Mucosa of rectum (tissue), 2 donors: ENCODE data around the gene RYR3.

Source experiments
- H3K27ac ChIP-seq, 2 donors: one replicate each; pipeline ENCODE4 v1.7.0; 2013; ENCODE audit warnings: inconsistent platforms in 2 of 2, low read depth in 2 of 2, low read length in 2 of 2
- H3K27me3 ChIP-seq, 2 donors: one replicate each; pipeline ENCODE4 v1.7.0; 2013; ENCODE audit warnings: low read length in 2 of 2; ENCODE audit not compliant: control insufficient read depth in 2 of 2, insufficient read depth in 2 of 2
- H3K36me3 ChIP-seq, 2 donors: one replicate each; pipeline ENCODE4 v1.7.0; 2013; ENCODE audit warnings: low read length in 2 of 2; ENCODE audit not compliant: control insufficient read depth in 2 of 2, insufficient read depth in 2 of 2
- H3K4me1 ChIP-seq, 2 donors: one replicate each; pipeline ENCODE4 v1.7.0; 2013; ENCODE audit warnings: low read length in 2 of 2, mild to moderate bottlenecking in 1 of 2; ENCODE audit not compliant: control insufficient read depth in 2 of 2, insufficient read depth in 2 of 2
- H3K4me3 ChIP-seq, 2 donors: one replicate each; pipeline ENCODE4 v1.7.0; 2013; ENCODE audit warnings: low read length in 2 of 2
- H3K9ac ChIP-seq, 2 donors: one replicate each; pipeline ENCODE4 v1.7.0; 2013; ENCODE audit warnings: low read length in 2 of 2, low read depth in 1 of 2, mild to moderate bottlenecking in 1 of 2
- H3K9me3 ChIP-seq, 2 donors: one replicate each; pipeline ENCODE4 v1.7.0; 2013; ENCODE audit warnings: low read length in 2 of 2; ENCODE audit not compliant: control insufficient read depth in 2 of 2
- donor health status: healthy.
- donor health status: Normal muscosa, but diverticular disease.

RYR3 gene

GRCh38 chr15:33400941-33401340 is 90.2 kb downstream of the RYR3 start:
- no peaks in the 10 kb centered on the region for H3K9me3 ChIP-seq
- H3K9ac ChIP-seq = no peak overlapping the region
- H3K4me1 ChIP-seq = no peaks in the 10 kb centered on the region
- H3K4me3 ChIP-seq = no peak overlapping the region
- H3K27me3 ChIP-seq = no peaks in the 10 kb centered on the region
- no peaks in the 10 kb centered on the region for H3K36me3 ChIP-seq
- no peak overlapping the region for H3K27ac ChIP-seq

- H3K36me3 ChIP-seq = no peaks in the 10 kb centered on the region
- H3K27me3 ChIP-seq = no peaks in the 10 kb centered on the region
- no peak overlapping the region for H3K9ac ChIP-seq
- no peaks in the 10 kb centered on the region for H3K9me3 ChIP-seq
- no peak overlapping the region for H3K4me3 ChIP-seq
- no peak overlapping the region for H3K27ac ChIP-seq
- no peaks in the 10 kb centered on the region for H3K4me1 ChIP-seq
These were observed 91.8 kb downstream of the RYR3 start for GRCh38 chr15:33402600-33402999.

- H3K4me3 ChIP-seq = no peak overlapping the region
- no peaks in the 10 kb centered on the region for H3K9me3 ChIP-seq
- H3K9ac ChIP-seq = no peak overlapping the region
- no peaks in the 10 kb centered on the region for H3K4me1 ChIP-seq
- H3K27ac ChIP-seq = no peak overlapping the region
- no peaks in the 10 kb centered on the region for H3K27me3 ChIP-seq
- no peaks in the 10 kb centered on the region for H3K36me3 ChIP-seq
These were observed 94.3 kb downstream of the RYR3 start for GRCh38 chr15:33405096-33405495.

GRCh38 chr15:33411596-33412540 is 101.1 kb downstream of the RYR3 start:
- no peak overlapping the region for H3K9ac ChIP-seq

GRCh38 chr15:33419701-33420100 is 108.9 kb downstream of the RYR3 start:
- Histone ChIP-seq H3K27ac (no peak overlapping the region), H3K9me3 (no peaks in the 10 kb centered on the region), H3K9ac (no peak overlapping the region), H3K27me3 (no peaks in the 10 kb centered on the region), H3K4me1 (no peaks in the 10 kb centered on the region), H3K36me3 (no peaks in the 10 kb centered on the region), H3K4me3 (no peak overlapping the region)

More at GRCh38 chr15:33411596-33412540, 101.1 kb downstream of the RYR3 start:
- Histone ChIP-seq H3K27me3 (no peaks in the 10 kb centered on the region), H3K36me3 (no peaks in the 10 kb centered on the region), H3K4me3 (no peak overlapping the region), H3K9me3 (no peaks in the 10 kb centered on the region), H3K4me1 (no peaks in the 10 kb centered on the region), H3K27ac (no peak overlapping the region)

- no peaks in the 10 kb centered on the region for H3K36me3 ChIP-seq
- no peak overlapping the region for H3K4me3 ChIP-seq
- no peaks in the 10 kb centered on the region for H3K27me3 ChIP-seq
- no peaks in the 10 kb centered on the region for H3K4me1 ChIP-seq
- H3K27ac ChIP-seq = no peak overlapping the region
- H3K9me3 ChIP-seq = no peaks in the 10 kb centered on the region
- H3K9ac ChIP-seq = no peak overlapping the region
These were observed 113.3 kb downstream of the RYR3 start for GRCh38 chr15:33424025-33424424.

- H3K27ac ChIP-seq = no peak overlapping the region
- H3K9ac ChIP-seq = no peak overlapping the region
- no peaks in the 10 kb centered on the region for H3K36me3 ChIP-seq
- H3K27me3 ChIP-seq = no peaks in the 10 kb centered on the region
- H3K4me3 ChIP-seq = no peak overlapping the region
- H3K9me3 ChIP-seq = no peaks in the 10 kb centered on the region
- H3K4me1 ChIP-seq = no peaks in the 10 kb centered on the region
These were observed 114.4 kb downstream of the RYR3 start for GRCh38 chr15:33425142-33425541.

GRCh38 chr15:33430577-33430976 is 119.8 kb downstream of the RYR3 start:
- H3K4me1 ChIP-seq = no peaks in the 10 kb centered on the region
- H3K9me3 ChIP-seq = no peaks in the 10 kb centered on the region
- no peak overlapping the region for H3K27ac ChIP-seq
- H3K4me3 ChIP-seq = no peak overlapping the region
- H3K9ac ChIP-seq = no peak overlapping the region
- H3K36me3 ChIP-seq = no peaks in the 10 kb centered on the region
- no peaks in the 10 kb centered on the region for H3K27me3 ChIP-seq

- Histone ChIP-seq H3K9me3 (no peaks in the 10 kb centered on the region), H3K4me1 (no peaks in the 10 kb centered on the region), H3K36me3 (no peaks in the 10 kb centered on the region), H3K27ac (no peak overlapping the region), H3K9ac (no peak overlapping the region), H3K4me3 (no peak overlapping the region), H3K27me3 (no peaks in the 10 kb centered on the region)
These were observed 123.1 kb downstream of the RYR3 start for GRCh38 chr15:33433821-33434220.

GRCh38 chr15:33438396-33438795 is 127.6 kb downstream of the RYR3 start:
- Histone ChIP-seq H3K9ac (no peak overlapping the region), H3K9me3 (no peaks in the 10 kb centered on the region)

More at GRCh38 chr15:33438396-33438795, 127.6 kb downstream of the RYR3 start:
- H3K4me3 ChIP-seq = no peak overlapping the region
- H3K4me1 ChIP-seq = no peaks in the 10 kb centered on the region
- no peaks in the 10 kb centered on the region for H3K36me3 ChIP-seq
- H3K27ac ChIP-seq = no peak overlapping the region
- H3K27me3 ChIP-seq = no peaks in the 10 kb centered on the region
